ENCODE data around the gene LRRC8E. TPM values are rescaled to one million over a fixed set of nuclear protein-coding genes. Genes with fewer than 3 reads are reported as not detected.

LRRC8E gene
- total RNA-seq, 2 donors from 2014 or later: 2.6 to 3.4 TPM

DNA sequence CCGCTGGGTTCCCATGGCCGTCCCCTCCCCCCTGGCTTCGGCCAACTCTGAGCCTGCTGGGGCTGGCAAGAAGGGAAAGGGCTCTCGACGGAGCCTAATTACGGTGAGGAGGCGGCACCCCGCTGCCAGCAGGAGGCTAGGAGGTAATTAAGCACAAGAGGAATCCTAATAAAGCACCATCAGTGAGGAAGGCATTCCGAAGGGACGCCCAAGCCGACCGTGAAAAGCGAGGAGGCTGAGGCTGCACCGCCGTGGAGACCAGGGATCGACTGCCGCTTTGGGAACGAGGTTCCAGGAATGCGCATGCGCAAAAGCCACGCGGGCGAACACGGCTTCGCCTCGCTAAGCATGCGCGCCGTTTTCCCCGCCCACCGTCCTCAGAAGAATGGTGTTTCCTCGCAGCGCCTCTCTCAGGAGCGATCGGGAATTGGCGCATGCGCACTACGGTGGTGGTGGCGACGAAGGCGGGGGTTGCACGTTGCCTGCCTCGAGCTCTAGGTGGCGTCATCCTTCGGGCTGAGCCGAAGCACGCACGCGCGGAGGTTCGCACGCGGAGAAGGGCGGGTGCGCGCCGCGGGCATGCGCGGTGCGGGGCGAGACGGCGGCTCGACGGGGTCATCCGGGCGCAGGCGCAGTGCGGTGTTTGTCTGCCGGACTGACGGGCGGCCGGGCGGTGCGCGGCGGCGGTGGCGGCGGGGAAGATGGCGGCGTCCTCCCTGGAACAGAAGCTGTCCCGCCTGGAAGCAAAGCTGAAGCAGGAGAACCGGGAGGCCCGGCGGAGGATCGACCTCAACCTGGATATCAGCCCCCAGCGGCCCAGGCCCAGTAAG lies 15.1 kb downstream of the LRRC8E start, which contains the start of gene MAP2K7:
Gene MAP2K7 (plus strand): TSS at position 634 of the 830 bp plus-strand sequence. CDS start 68 bp downstream, at position 702.
- Histone ChIP-seq H3K4me3 (peak within 1 kb of the TSS; percentile 57 to 88), H3K27ac (peak within 1 kb of the TSS; percentile 86 to 91 (median 89)), H3K4me1 (peaks cover 53% of the 10 kb centered on the region), H3K9me3 (no peaks in the 10 kb centered on the region), H3K27me3 (no peaks in the 10 kb centered on the region), H3K36me3 (replicated peaks in 1 of 2; ENCODE audit: insufficient read depth in 1 of 2, low read depth in 2 of 2) (no peaks in the 10 kb centered on the region)
- TF ChIP-seq CTCF (IDR thresholded peaks at IDR 0.05): peak; percentile 11 to 84 (median 46)
- peak; percentile 60 to 91 (median 90) for TF ChIP-seq POLR2A (IDR thresholded peaks at IDR 0.05)
- DNase-seq (peak; percentile 99 to 100 (median 100)), ATAC-seq (peak; percentile 92)
- intact Hi-C loops (cut with DNase I): loop anchor here (10.0 kb wide), 1 partner anchor 49 kb away; no protein-coding TSS in a partner anchor
- WGBS, 2 donors: 0% methylated on average over 4 to 81 of the region's 89 CpGs

- no peak for TF ChIP-seq POLR2A (IDR thresholded peaks at IDR 0.05)
- no peak for TF ChIP-seq CTCF (IDR thresholded peaks at IDR 0.05)
- Histone ChIP-seq H3K9me3 (no peaks in the 10 kb centered on the region), H3K4me1 (peaks cover 53% of the 10 kb centered on the region), H3K4me3 (peak overlapping the region; percentile 57 to 88), H3K36me3 (replicated peaks in 1 of 2; ENCODE audit: insufficient read depth in 1 of 2, low read depth in 2 of 2) (no peaks in the 10 kb centered on the region), H3K27ac (peak overlapping the region; percentile 76 to 91 (median 88)), H3K27me3 (no peaks in the 10 kb centered on the region)
- ATAC-seq: peak; percentile 41
- intact Hi-C loops (cut with DNase I): loop anchor here (10.0 kb wide), 1 partner anchor 50 kb away; no protein-coding TSS in a partner anchor
- WGBS, 2 donors: 9 to 45% methylated on average over 8 to 41 of the region's 68 CpGs
- peak in 3 of 4 donors; percentile 50 to 60 (median 55) for DNase-seq
Observed at GRCh38 chr19:7904074-7905020, 16.0 kb downstream of the LRRC8E start.

- H3K9me3 ChIP-seq: no peaks in the 10 kb centered on the region
- intact Hi-C loops (cut with DNase I): loop anchor here (10.0 kb wide), 1 partner anchor 50 kb away; no protein-coding TSS in a partner anchor
- 55 to 65% methylated on average over 8 to 9 of the region's 10 CpGs for WGBS, 2 donors
- DNase-seq (peak in 1 of 4 donors; percentile 13), ATAC-seq (no peak)
- H3K27me3 ChIP-seq: no peaks in the 10 kb centered on the region
- no peak for TF ChIP-seq POLR2A (IDR thresholded peaks at IDR 0.05)
- TF ChIP-seq CTCF (IDR thresholded peaks at IDR 0.05): no peak
- peaks cover 0 to 3% of the 10 kb centered on the region in 2 donors for H3K36me3 ChIP-seq (replicated peaks in 1 of 2; ENCODE audit: insufficient read depth in 1 of 2, low read depth in 2 of 2)
- H3K27ac ChIP-seq: no peak overlapping the region
- peaks cover 53% of the 10 kb centered on the region for H3K4me1 ChIP-seq
- no peak overlapping the region for H3K4me3 ChIP-seq
Observed at GRCh38 chr19:7905268-7905667, 17.0 kb downstream of the LRRC8E start.

DNA sequence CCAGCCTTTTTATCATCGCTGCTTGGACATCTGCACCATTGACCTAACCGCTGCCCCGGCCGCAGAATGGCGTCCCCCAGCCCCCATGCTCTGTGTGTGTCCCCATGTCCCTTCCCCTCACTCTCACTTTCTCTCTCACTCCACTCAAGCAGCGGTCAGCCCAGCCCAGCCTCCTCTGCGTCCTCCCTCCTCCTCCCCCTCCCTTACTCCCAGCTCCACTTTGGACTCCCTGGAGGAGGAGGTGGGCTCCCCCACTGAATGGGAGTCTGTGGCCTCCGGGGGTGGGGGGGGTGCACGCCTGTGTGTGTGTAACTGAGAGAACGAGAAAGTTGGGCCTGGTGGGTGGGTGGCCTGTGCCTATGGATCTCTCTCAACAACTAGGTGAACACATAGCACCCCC lies 17.5 kb downstream of the LRRC8E start:
- WGBS, 2 donors: 83 to 86% methylated on average over 10 of the region's 10 CpGs

More for the DNA sequence above, 17.5 kb downstream of the LRRC8E start:
- no peak overlapping the region for H3K27ac ChIP-seq
- intact Hi-C loops (cut with DNase I): loop anchor here (10.0 kb wide), 1 partner anchor 51 kb away; no protein-coding TSS in a partner anchor
- no peaks in the 10 kb centered on the region for H3K9me3 ChIP-seq
- peaks cover 53% of the 10 kb centered on the region for H3K4me1 ChIP-seq
- no peak for ATAC-seq
- TF ChIP-seq CTCF (IDR thresholded peaks at IDR 0.05) (no peak), POLR2A (IDR thresholded peaks at IDR 0.05) (no peak)
- no peak overlapping the region for H3K4me3 ChIP-seq
- H3K36me3 ChIP-seq (replicated peaks in 1 of 2; ENCODE audit: insufficient read depth in 1 of 2, low read depth in 2 of 2): peaks cover 6 to 9% of the 10 kb centered on the region in 2 donors
- no peaks in the 10 kb centered on the region for H3K27me3 ChIP-seq
- peak in 1 of 4 donors; percentile 12 for DNase-seq

Measured in body of pancreas (tissue), 4 donors.